Panc1 (cell line): ENCODE data around the gene TP63. TPM values are rescaled to one million over a fixed set of nuclear protein-coding genes. Genes with fewer than 3 reads are reported as not detected.

Experiments
- ATAC-seq: fragments of 200-7000 bp; cut with Tn5 transposase; 2 replicates; pipeline ENCODE4 v1.9.1; 2020; ENCODE audit warnings: mild to moderate bottlenecking, moderate library complexity
- BruUV-seq: library from RNA; stranded (reverse); fragments of 400-500 nt; replicated peaks from 2 replicates; lab custom pipeline; 2021; lab: Mats Ljungman, UMichigan
- CTCF ChIA-PET: fragments of 300-600 bp; sonication (Branson Sonifier 250); formaldehyde crosslinking; loops from one replicate; lab custom pipeline; 2022; ENCODE audit warnings: antibody characterized with exemption; lab: Charles Lee
- POLR2A ChIA-PET: fragments of 300-600 bp; sonication (Branson Sonifier 250); formaldehyde crosslinking; loops from one replicate; lab custom pipeline; 2022; ENCODE audit warnings: antibody characterized with exemption; lab: Charles Lee
- DNase-seq: peaks from one replicate; pipeline ENCODE4 v3.0.0-alpha.2; 2010; ENCODE audit warnings: low read depth, low spot score
- H3K27ac ChIP-seq: 2 replicates; pipeline ENCODE4 v1.5.1; 2011; ENCODE audit warnings: mild to moderate bottlenecking, low read length, inconsistent platforms
- H3K27me3 ChIP-seq: fragments of 200-500 bp; sonication (Bioruptor generic); 2 replicates; pipeline ENCODE4 v1.6.0; 2014; ENCODE audit warnings: low read length, inconsistent platforms; ENCODE audit not compliant: control insufficient read depth, insufficient read depth
- H3K36me3 ChIP-seq: fragments of 200-500 bp; sonication (Bioruptor generic); 2 replicates; pipeline ENCODE4 v1.5.1; 2014; ENCODE audit warnings: inconsistent platforms, mild to moderate bottlenecking, low read length, moderate library complexity; ENCODE audit not compliant: control insufficient read depth, insufficient read depth
- H3K4me1 ChIP-seq: 2 replicates; pipeline ENCODE4 v1.5.1; 2011; ENCODE audit warnings: inconsistent platforms, mild to moderate bottlenecking, low read length, moderate library complexity; ENCODE audit not compliant: control insufficient read depth, insufficient read depth
- H3K4me3 ChIP-seq, 2 experiments: 2 replicates each; pipeline ENCODE4 v1.5.1; 2011 to 2012; ENCODE audit warnings: low read depth in 2 of 2, low read length in 2 of 2, mild to moderate bottlenecking in 2 of 2, inconsistent platforms in 1 of 2, moderate library complexity in 1 of 2
- H3K9me3 ChIP-seq: fragments of 200-500 bp; sonication (Bioruptor generic); 2 replicates; pipeline ENCODE4 v1.5.1; 2014; ENCODE audit warnings: low read depth, mild to moderate bottlenecking, inconsistent platforms, low read length, moderate library complexity; ENCODE audit not compliant: control insufficient read depth, insufficient read depth
- POLR2AphosphoS5 ChIP-seq: IDR thresholded peaks from 2 replicates; pipeline ENCODE4 v1.6.1; 2012; ENCODE audit warnings: mild to moderate bottlenecking, low read depth, low read length, moderate library complexity
- SIN3A ChIP-seq: IDR thresholded peaks from 2 replicates; pipeline ENCODE4 v1.6.1; 2012; ENCODE audit warnings: low read depth, mild to moderate bottlenecking, low read length, moderate library complexity, borderline replicate concordance; ENCODE audit not compliant: insufficient read depth
- TCF7L2 ChIP-seq: IDR thresholded peaks from 2 replicates; pipeline ENCODE4 v1.6.1; 2011; ENCODE audit warnings: mild to moderate bottlenecking, low read depth, low read length, inconsistent platforms
- in situ Hi-C: cut with HindIII; loops from 2 replicates; pipeline ENCODE4 v1.10.0; 2016; ENCODE audit warnings: low sequenced_read_pairs, low pct_unique_long_range_greater_than_20kb
- intact Hi-C: fragments of 100-400 bp; cut with micrococcal nuclease; formaldehyde crosslinking; loops from one replicate; pipeline ENCODE4 v1.10.0; 2022; ENCODE audit not compliant: unreplicated experiment
- total RNA-seq: library from RNA; stranded (reverse); gene quantifications from one replicate; pipeline ENCODE4 v1.2.1, GENCODE V29; 2021; ENCODE audit not compliant: unreplicated experiment
- TF ChIP-seq, protein P1 (sequence below), 2 experiments: IDR thresholded peaks; 2 replicates each; pipeline ENCODE4 v1.6.1; 2011 to 2012; ENCODE audit warnings: low read depth in 2 of 2, control low read depth in 1 of 2, low read length in 1 of 2, mild to moderate bottlenecking in 1 of 2, moderate library complexity in 1 of 2; ENCODE audit not compliant: insufficient read depth in 1 of 2
- TF ChIP-seq, protein P2 (sequence below): fragments of 450-650 bp; IDR thresholded peaks from 2 replicates; pipeline ENCODE4 v1.5.1; 2017; ENCODE audit warnings: mild to moderate bottlenecking

The TP63 gene
- total RNA-seq, 1 experiment from 2014 or later: 0.51 TPM

DNA sequence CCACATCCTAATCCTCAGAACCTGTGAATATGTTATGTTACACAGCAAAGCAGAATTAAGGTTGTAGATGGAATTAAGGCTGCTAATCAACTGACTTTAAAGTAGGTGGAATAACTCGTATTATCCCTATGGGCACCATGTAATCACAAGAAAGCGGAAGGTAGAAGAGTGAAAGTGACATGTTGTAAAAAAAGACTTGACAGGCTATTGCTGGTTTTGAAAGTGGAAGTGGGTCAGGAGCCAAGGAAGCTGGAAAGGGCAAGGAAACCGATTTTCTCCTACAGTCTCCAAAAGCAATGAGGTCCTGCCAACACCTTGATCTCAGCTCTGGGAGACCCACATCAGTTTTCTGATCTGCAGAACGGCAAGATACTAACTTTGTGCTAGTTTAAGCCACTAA, 6.6 kb downstream of the TP63 start:
- no peak overlapping the region for H3K4me3 ChIP-seq
- intact Hi-C loops (no loop called here), in situ Hi-C loops (no loop called here)
- no TSS peak for BruUV-seq
- POLR2A ChIA-PET: no interaction called here
- CTCF ChIA-PET: no interaction called here
- DNase-seq (no peak), ATAC-seq (no peak)
- H3K4me1 ChIP-seq: no peaks in the 10 kb centered on the region
- no peaks in the 10 kb centered on the region for H3K27me3 ChIP-seq
- H3K9me3 ChIP-seq: no peaks in the 10 kb centered on the region
- H3K36me3 ChIP-seq: no peaks in the 10 kb centered on the region
- no peak overlapping the region for H3K27ac ChIP-seq
- TF ChIP-seq TCF7L2: no peak
- TF ChIP-seq, protein P1, sequence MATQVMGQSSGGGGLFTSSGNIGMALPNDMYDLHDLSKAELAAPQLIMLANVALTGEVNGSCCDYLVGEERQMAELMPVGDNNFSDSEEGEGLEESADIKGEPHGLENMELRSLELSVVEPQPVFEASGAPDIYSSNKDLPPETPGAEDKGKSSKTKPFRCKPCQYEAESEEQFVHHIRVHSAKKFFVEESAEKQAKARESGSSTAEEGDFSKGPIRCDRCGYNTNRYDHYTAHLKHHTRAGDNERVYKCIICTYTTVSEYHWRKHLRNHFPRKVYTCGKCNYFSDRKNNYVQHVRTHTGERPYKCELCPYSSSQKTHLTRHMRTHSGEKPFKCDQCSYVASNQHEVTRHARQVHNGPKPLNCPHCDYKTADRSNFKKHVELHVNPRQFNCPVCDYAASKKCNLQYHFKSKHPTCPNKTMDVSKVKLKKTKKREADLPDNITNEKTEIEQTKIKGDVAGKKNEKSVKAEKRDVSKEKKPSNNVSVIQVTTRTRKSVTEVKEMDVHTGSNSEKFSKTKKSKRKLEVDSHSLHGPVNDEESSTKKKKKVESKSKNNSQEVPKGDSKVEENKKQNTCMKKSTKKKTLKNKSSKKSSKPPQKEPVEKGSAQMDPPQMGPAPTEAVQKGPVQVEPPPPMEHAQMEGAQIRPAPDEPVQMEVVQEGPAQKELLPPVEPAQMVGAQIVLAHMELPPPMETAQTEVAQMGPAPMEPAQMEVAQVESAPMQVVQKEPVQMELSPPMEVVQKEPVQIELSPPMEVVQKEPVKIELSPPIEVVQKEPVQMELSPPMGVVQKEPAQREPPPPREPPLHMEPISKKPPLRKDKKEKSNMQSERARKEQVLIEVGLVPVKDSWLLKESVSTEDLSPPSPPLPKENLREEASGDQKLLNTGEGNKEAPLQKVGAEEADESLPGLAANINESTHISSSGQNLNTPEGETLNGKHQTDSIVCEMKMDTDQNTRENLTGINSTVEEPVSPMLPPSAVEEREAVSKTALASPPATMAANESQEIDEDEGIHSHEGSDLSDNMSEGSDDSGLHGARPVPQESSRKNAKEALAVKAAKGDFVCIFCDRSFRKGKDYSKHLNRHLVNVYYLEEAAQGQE (IDR thresholded peaks at IDR 0.05; ENCODE audit: insufficient read depth in 1 of 2, low read depth in 2 of 2, low read length in 1 of 2): no peak
- TF ChIP-seq, protein P2, sequence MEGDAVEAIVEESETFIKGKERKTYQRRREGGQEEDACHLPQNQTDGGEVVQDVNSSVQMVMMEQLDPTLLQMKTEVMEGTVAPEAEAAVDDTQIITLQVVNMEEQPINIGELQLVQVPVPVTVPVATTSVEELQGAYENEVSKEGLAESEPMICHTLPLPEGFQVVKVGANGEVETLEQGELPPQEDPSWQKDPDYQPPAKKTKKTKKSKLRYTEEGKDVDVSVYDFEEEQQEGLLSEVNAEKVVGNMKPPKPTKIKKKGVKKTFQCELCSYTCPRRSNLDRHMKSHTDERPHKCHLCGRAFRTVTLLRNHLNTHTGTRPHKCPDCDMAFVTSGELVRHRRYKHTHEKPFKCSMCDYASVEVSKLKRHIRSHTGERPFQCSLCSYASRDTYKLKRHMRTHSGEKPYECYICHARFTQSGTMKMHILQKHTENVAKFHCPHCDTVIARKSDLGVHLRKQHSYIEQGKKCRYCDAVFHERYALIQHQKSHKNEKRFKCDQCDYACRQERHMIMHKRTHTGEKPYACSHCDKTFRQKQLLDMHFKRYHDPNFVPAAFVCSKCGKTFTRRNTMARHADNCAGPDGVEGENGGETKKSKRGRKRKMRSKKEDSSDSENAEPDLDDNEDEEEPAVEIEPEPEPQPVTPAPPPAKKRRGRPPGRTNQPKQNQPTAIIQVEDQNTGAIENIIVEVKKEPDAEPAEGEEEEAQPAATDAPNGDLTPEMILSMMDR: no peak
- TF ChIP-seq POLR2AphosphoS5: no peak
- no peak for TF ChIP-seq SIN3A

DNA sequence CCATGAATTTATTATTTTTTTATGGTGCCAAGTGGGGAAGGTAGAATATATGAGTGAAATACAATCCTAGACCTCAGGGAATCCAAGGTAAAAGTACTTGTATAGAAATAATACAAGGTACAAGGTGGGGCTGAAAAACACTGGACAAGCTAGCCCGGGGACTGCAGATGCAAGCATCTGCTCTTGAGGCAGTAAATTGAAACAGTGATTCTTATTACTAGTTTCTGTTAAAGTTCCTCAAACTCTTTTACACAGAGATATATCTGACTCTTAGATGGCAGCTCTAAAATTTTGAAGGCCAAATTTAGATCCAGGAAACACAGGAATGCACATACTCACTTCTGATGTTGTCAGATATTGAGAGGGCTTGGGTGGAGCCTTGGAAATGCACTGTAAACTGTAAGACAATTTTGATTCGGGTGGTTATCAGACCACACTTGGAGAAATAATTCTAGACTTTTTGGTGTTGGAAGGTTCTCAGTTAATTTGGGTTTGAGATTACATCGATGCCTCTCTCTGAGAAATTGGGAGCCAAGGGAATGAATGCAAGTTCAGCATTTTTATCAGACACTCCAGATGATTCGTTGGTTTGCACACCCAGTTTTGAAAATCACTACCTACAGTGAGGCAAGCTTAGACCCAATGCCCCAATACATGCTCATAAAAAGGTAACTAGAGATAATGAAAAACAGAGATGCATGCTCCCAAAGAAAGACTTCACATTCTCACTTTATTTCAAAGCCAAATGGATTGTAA, 7.3 kb downstream of the TP63 start:
- in situ Hi-C loops (no loop called here), intact Hi-C loops (no loop called here)
- H3K27ac ChIP-seq: no peak overlapping the region
- H3K4me1 ChIP-seq: no peaks in the 10 kb centered on the region
- TF ChIP-seq, protein P1 (IDR thresholded peaks at IDR 0.05; ENCODE audit: insufficient read depth in 1 of 2, low read depth in 2 of 2, low read length in 1 of 2): no peak
- TF ChIP-seq, protein P2: no peak
- TF ChIP-seq TCF7L2 (no peak), SIN3A (no peak), POLR2AphosphoS5 (no peak)
- BruUV-seq: no TSS peak
- ATAC-seq (no peak), DNase-seq (no peak)
- ChIA-PET CTCF (no interaction called here), POLR2A (no interaction called here)
- H3K27me3 ChIP-seq: no peaks in the 10 kb centered on the region
- no peak overlapping the region for H3K4me3 ChIP-seq
- no peaks in the 10 kb centered on the region for H3K36me3 ChIP-seq
- no peaks in the 10 kb centered on the region for H3K9me3 ChIP-seq
